Measurements from ENCODE around the gene ADK.

Gene ADK

GRCh38 chr10:74586088-74586585, 435.1 kb downstream of the ADK start:
- H3K27ac ChIP-seq (ENCODE audit: insufficient read depth, low read length, poor library complexity, severe bottlenecking): peak overlapping the region; percentile 71

GRCh38 chr10:74587109-74587854, 436.3 kb downstream of the ADK start:
- Histone ChIP-seq H3K27ac (ENCODE audit: insufficient read depth, low read length, poor library complexity, severe bottlenecking) (peak overlapping the region; percentile 2), H3K4me1 (ENCODE audit: control insufficient read depth, insufficient read depth, low read length, poor library complexity, severe bottlenecking) (peaks cover 21% of the 10 kb centered on the region)

More at GRCh38 chr10:74586088-74586585, 435.1 kb downstream of the ADK start:
- Histone ChIP-seq H3K4me3 (ENCODE audit: insufficient read depth, low read depth, low read length, poor library complexity, severe bottlenecking) (peak overlapping the region; percentile 30), H3K36me3 (ENCODE audit: control insufficient read depth, insufficient read depth, low read length) (no peaks in the 10 kb centered on the region), H3K9me3 (ENCODE audit: control insufficient read depth, low read length) (no peaks in the 10 kb centered on the region), H3K4me1 (ENCODE audit: control insufficient read depth, insufficient read depth, low read length, poor library complexity, severe bottlenecking) (peaks cover 21% of the 10 kb centered on the region), H3K27me3 (replicated peaks; ENCODE audit: control insufficient read depth, insufficient read depth, low read length, poor library complexity, severe bottlenecking) (no peaks in the 10 kb centered on the region)
- peak; percentile 28 to 53 (median 39) for DNase-seq

GRCh38 chr10:74589226-74589673, 438.2 kb downstream of the ADK start:
- Histone ChIP-seq H3K4me1 (ENCODE audit: control insufficient read depth, insufficient read depth, low read length, poor library complexity, severe bottlenecking) (peaks cover 18% of the 10 kb centered on the region), H3K27me3 (replicated peaks; ENCODE audit: control insufficient read depth, insufficient read depth, low read length, poor library complexity, severe bottlenecking) (no peaks in the 10 kb centered on the region), H3K4me3 (ENCODE audit: insufficient read depth, low read depth, low read length, poor library complexity, severe bottlenecking) (no peak overlapping the region), H3K9me3 (ENCODE audit: control insufficient read depth, low read length) (no peaks in the 10 kb centered on the region), H3K27ac (ENCODE audit: insufficient read depth, low read length, poor library complexity, severe bottlenecking) (peak overlapping the region; percentile 69), H3K36me3 (ENCODE audit: control insufficient read depth, insufficient read depth, low read length) (no peaks in the 10 kb centered on the region)
- peak; percentile 79 to 85 (median 84) for DNase-seq

More at GRCh38 chr10:74587109-74587854, 436.3 kb downstream of the ADK start:
- no peak for DNase-seq
- H3K36me3 ChIP-seq (ENCODE audit: control insufficient read depth, insufficient read depth, low read length): no peaks in the 10 kb centered on the region
- H3K27me3 ChIP-seq (replicated peaks; ENCODE audit: control insufficient read depth, insufficient read depth, low read length, poor library complexity, severe bottlenecking): no peaks in the 10 kb centered on the region
- no peaks in the 10 kb centered on the region for H3K9me3 ChIP-seq (ENCODE audit: control insufficient read depth, low read length)
- H3K4me3 ChIP-seq (ENCODE audit: insufficient read depth, low read depth, low read length, poor library complexity, severe bottlenecking): no peak overlapping the region

- H3K27ac ChIP-seq (ENCODE audit: insufficient read depth, low read length, poor library complexity, severe bottlenecking): peak overlapping the region; percentile 69
- no peaks in the 10 kb centered on the region for H3K9me3 ChIP-seq (ENCODE audit: control insufficient read depth, low read length)
- no peaks in the 10 kb centered on the region for H3K36me3 ChIP-seq (ENCODE audit: control insufficient read depth, insufficient read depth, low read length)
- no peak for DNase-seq
- no peaks in the 10 kb centered on the region for H3K27me3 ChIP-seq (replicated peaks; ENCODE audit: control insufficient read depth, insufficient read depth, low read length, poor library complexity, severe bottlenecking)
- H3K4me1 ChIP-seq (ENCODE audit: control insufficient read depth, insufficient read depth, low read length, poor library complexity, severe bottlenecking): peaks cover 18% of the 10 kb centered on the region
- H3K4me3 ChIP-seq (ENCODE audit: insufficient read depth, low read depth, low read length, poor library complexity, severe bottlenecking): no peak overlapping the region
These were observed 438.8 kb downstream of the ADK start for GRCh38 chr10:74589851-74590250.

- no peak for DNase-seq
- H3K9me3 ChIP-seq (ENCODE audit: control insufficient read depth, low read length): no peaks in the 10 kb centered on the region
- H3K27ac ChIP-seq (ENCODE audit: insufficient read depth, low read length, poor library complexity, severe bottlenecking): no peak overlapping the region
- no peaks in the 10 kb centered on the region for H3K36me3 ChIP-seq (ENCODE audit: control insufficient read depth, insufficient read depth, low read length)
- no peaks in the 10 kb centered on the region for H3K27me3 ChIP-seq (replicated peaks; ENCODE audit: control insufficient read depth, insufficient read depth, low read length, poor library complexity, severe bottlenecking)
- peaks cover 4% of the 10 kb centered on the region for H3K4me1 ChIP-seq (ENCODE audit: control insufficient read depth, insufficient read depth, low read length, poor library complexity, severe bottlenecking)
- H3K4me3 ChIP-seq (ENCODE audit: insufficient read depth, low read depth, low read length, poor library complexity, severe bottlenecking): no peak overlapping the region
These were observed 442.4 kb downstream of the ADK start for GRCh38 chr10:74593470-74593869.

GRCh38 chr10:74596713-74597112, 445.7 kb downstream of the ADK start:
- no peak overlapping the region for H3K27ac ChIP-seq (ENCODE audit: insufficient read depth, low read length, poor library complexity, severe bottlenecking)
- H3K27me3 ChIP-seq (replicated peaks; ENCODE audit: control insufficient read depth, insufficient read depth, low read length, poor library complexity, severe bottlenecking): no peaks in the 10 kb centered on the region
- no peaks in the 10 kb centered on the region for H3K36me3 ChIP-seq (ENCODE audit: control insufficient read depth, insufficient read depth, low read length)
- no peaks in the 10 kb centered on the region for H3K9me3 ChIP-seq (ENCODE audit: control insufficient read depth, low read length)
- DNase-seq: no peak
- no peaks in the 10 kb centered on the region for H3K4me1 ChIP-seq (ENCODE audit: control insufficient read depth, insufficient read depth, low read length, poor library complexity, severe bottlenecking)
- no peak overlapping the region for H3K4me3 ChIP-seq (ENCODE audit: insufficient read depth, low read depth, low read length, poor library complexity, severe bottlenecking)

GRCh38 chr10:74598891-74599566, 448.0 kb downstream of the ADK start:
- no peak for DNase-seq
- H3K27me3 ChIP-seq (replicated peaks; ENCODE audit: control insufficient read depth, insufficient read depth, low read length, poor library complexity, severe bottlenecking): no peaks in the 10 kb centered on the region
- no peak overlapping the region for H3K27ac ChIP-seq (ENCODE audit: insufficient read depth, low read length, poor library complexity, severe bottlenecking)
- no peaks in the 10 kb centered on the region for H3K36me3 ChIP-seq (ENCODE audit: control insufficient read depth, insufficient read depth, low read length)
- no peak overlapping the region for H3K4me3 ChIP-seq (ENCODE audit: insufficient read depth, low read depth, low read length, poor library complexity, severe bottlenecking)
- H3K9me3 ChIP-seq (ENCODE audit: control insufficient read depth, low read length): no peaks in the 10 kb centered on the region
- no peaks in the 10 kb centered on the region for H3K4me1 ChIP-seq (ENCODE audit: control insufficient read depth, insufficient read depth, low read length, poor library complexity, severe bottlenecking)

- DNase-seq: no peak
- Histone ChIP-seq H3K4me3 (ENCODE audit: insufficient read depth, low read depth, low read length, poor library complexity, severe bottlenecking) (no peak overlapping the region), H3K4me1 (ENCODE audit: control insufficient read depth, insufficient read depth, low read length, poor library complexity, severe bottlenecking) (no peaks in the 10 kb centered on the region), H3K9me3 (ENCODE audit: control insufficient read depth, low read length) (no peaks in the 10 kb centered on the region), H3K36me3 (ENCODE audit: control insufficient read depth, insufficient read depth, low read length) (no peaks in the 10 kb centered on the region), H3K27ac (ENCODE audit: insufficient read depth, low read length, poor library complexity, severe bottlenecking) (no peak overlapping the region), H3K27me3 (replicated peaks; ENCODE audit: control insufficient read depth, insufficient read depth, low read length, poor library complexity, severe bottlenecking) (no peaks in the 10 kb centered on the region)
These were observed 448.7 kb downstream of the ADK start for GRCh38 chr10:74599672-74600071.

GRCh38 chr10:74600170-74600569, 449.1 kb downstream of the ADK start:
- H3K36me3 ChIP-seq (ENCODE audit: control insufficient read depth, insufficient read depth, low read length): no peaks in the 10 kb centered on the region
- no peak overlapping the region for H3K27ac ChIP-seq (ENCODE audit: insufficient read depth, low read length, poor library complexity, severe bottlenecking)
- no peak for DNase-seq
- no peak overlapping the region for H3K4me3 ChIP-seq (ENCODE audit: insufficient read depth, low read depth, low read length, poor library complexity, severe bottlenecking)
- H3K4me1 ChIP-seq (ENCODE audit: control insufficient read depth, insufficient read depth, low read length, poor library complexity, severe bottlenecking): no peaks in the 10 kb centered on the region
- no peaks in the 10 kb centered on the region for H3K9me3 ChIP-seq (ENCODE audit: control insufficient read depth, low read length)
- H3K27me3 ChIP-seq (replicated peaks; ENCODE audit: control insufficient read depth, insufficient read depth, low read length, poor library complexity, severe bottlenecking): no peaks in the 10 kb centered on the region

GRCh38 chr10:74602576-74602975, 451.6 kb downstream of the ADK start:
- Histone ChIP-seq H3K36me3 (ENCODE audit: control insufficient read depth, insufficient read depth, low read length) (no peaks in the 10 kb centered on the region), H3K9me3 (ENCODE audit: control insufficient read depth, low read length) (no peaks in the 10 kb centered on the region), H3K4me3 (ENCODE audit: insufficient read depth, low read depth, low read length, poor library complexity, severe bottlenecking) (no peak overlapping the region), H3K27ac (ENCODE audit: insufficient read depth, low read length, poor library complexity, severe bottlenecking) (no peak overlapping the region), H3K4me1 (ENCODE audit: control insufficient read depth, insufficient read depth, low read length, poor library complexity, severe bottlenecking) (no peaks in the 10 kb centered on the region), H3K27me3 (replicated peaks; ENCODE audit: control insufficient read depth, insufficient read depth, low read length, poor library complexity, severe bottlenecking) (no peaks in the 10 kb centered on the region)
- no peak for DNase-seq

All from effector memory CD4-positive, alpha-beta T cell (primary cell).